Cardiac muscle cell (in vitro differentiated cells and primary cell): ENCODE measurements around the gene HOXB1. TPM values are rescaled to one million over a fixed set of nuclear protein-coding genes. Genes with fewer than 3 reads are reported as not detected.
A peak's percentile ranks its signal among the peaks of the same experiment; 100 is the strongest.
"Not testable (repeated sequence)": the region's sequence is repeated elsewhere in the genome, so short reads cannot be mapped to it uniquely, and the experiment has no call there.

Experiments
- DNase-seq, 2 donors: peaks; one replicate each; pipeline versions ENCODE4 v3.0.0 to v3.0.0-alpha.2; 2010 to 2017; ENCODE audit warnings: low read depth in 1 of 2, low spot score in 1 of 2
- H3K27ac ChIP-seq: fragments of 200-600 bp; sonication (generic); 2 replicates; pipeline ENCODE4 v1.5.1; 2016
- H3K27me3 ChIP-seq: fragments of 200-600 bp; sonication (generic); 2 replicates; pipeline ENCODE4 v1.6.0; 2016; ENCODE audit warnings: control low read depth
- H3K36me3 ChIP-seq: fragments of 200-600 bp; sonication (generic); 2 replicates; pipeline ENCODE4 v1.5.1; 2016; ENCODE audit warnings: control low read depth
- H3K4me1 ChIP-seq: fragments of 200-600 bp; sonication (generic); 2 replicates; pipeline ENCODE4 v1.8.1; 2017; ENCODE audit warnings: low read depth, mild to moderate bottlenecking, mixed run types
- H3K4me3 ChIP-seq: fragments of 200-600 bp; sonication (generic); 2 replicates; pipeline ENCODE4 v1.5.1; 2016; ENCODE audit warnings: mild to moderate bottlenecking
- H3K9me3 ChIP-seq: fragments of 200-600 bp; sonication (generic); 2 replicates; pipeline ENCODE4 v1.5.1; 2017; ENCODE audit warnings: low read depth, mild to moderate bottlenecking, control low read depth
- CTCF ChIP-seq: IDR thresholded peaks from 2 replicates; pipeline ENCODE4 v1.5.1; 2012; ENCODE audit warnings: low read depth, mild to moderate bottlenecking, low read length
- polyA plus RNA-seq: library from polyadenylated mRNA; unstranded; fragments of >200 nt; fragmentation: Nextera tagmentation; extraction: Ambion mirVana; gene quantifications from 2 replicates; pipeline ENCODE4 v1.2.1, GENCODE V29; 2016
- total RNA-seq: library from RNA; depleted of rRNA; stranded (reverse); fragments of >200 nt; gene quantifications from 2 replicates; pipeline ENCODE4 v1.2.3, GENCODE V29; 2016

HOXB1 gene
- total and polyA plus RNA-seq, 2 experiments from 2014 or later = 6.6 to 9.1 TPM

GRCh38 chr17:48513097-48513496 is 17.7 kb downstream of the HOXB1 start:
- no peak for TF ChIP-seq CTCF
- Histone ChIP-seq H3K27ac (peak overlapping the region; percentile 90), H3K4me3 (no peak overlapping the region), H3K36me3 (no peaks in the 10 kb centered on the region), H3K4me1 (peaks cover 21% of the 10 kb centered on the region), H3K9me3 (no peaks in the 10 kb centered on the region), H3K27me3 (no peaks in the 10 kb centered on the region)
- peak; percentile 36 to 37 for DNase-seq

- H3K9me3 ChIP-seq = no peaks in the 10 kb centered on the region
- H3K36me3 ChIP-seq = no peaks in the 10 kb centered on the region
- H3K27ac ChIP-seq = no peak overlapping the region
- H3K4me1 ChIP-seq = peaks cover 33% of the 10 kb centered on the region
- no peaks in the 10 kb centered on the region for H3K27me3 ChIP-seq
- TF ChIP-seq CTCF = no peak
- peak in 1 of 2 donors; percentile 76 for DNase-seq
- no peak overlapping the region for H3K4me3 ChIP-seq
Measured at GRCh38 chr17:48510761-48511604, 19.8 kb downstream of the HOXB1 start.

- Histone ChIP-seq H3K9me3 (no peaks in the 10 kb centered on the region), H3K4me3 (no peak overlapping the region), H3K4me1 (peaks cover 39% of the 10 kb centered on the region), H3K27me3 (no peaks in the 10 kb centered on the region), H3K36me3 (no peaks in the 10 kb centered on the region), H3K27ac (no peak overlapping the region)
- no peak for TF ChIP-seq CTCF
- no peak for DNase-seq
Measured at GRCh38 chr17:48510381-48510760, 20.4 kb downstream of the HOXB1 start.

GRCh38 chr17:48509708-48510107 is 21.1 kb downstream of the HOXB1 start:
- not testable (repeated sequence) for H3K27me3 ChIP-seq, DNase-seq, H3K9me3 ChIP-seq, H3K36me3 ChIP-seq, H3K27ac ChIP-seq, H3K4me3 ChIP-seq
- peaks cover 44% of the 10 kb centered on the region for H3K4me1 ChIP-seq

GRCh38 chr17:48506246-48506645 is 24.6 kb downstream of the HOXB1 start:
- Histone ChIP-seq H3K4me1 (peaks cover 51% of the 10 kb centered on the region), H3K27me3 (no peaks in the 10 kb centered on the region), H3K4me3 (no peak overlapping the region), H3K27ac (peak overlapping the region; percentile 87), H3K9me3 (no peaks in the 10 kb centered on the region), H3K36me3 (no peaks in the 10 kb centered on the region)
- no peak for DNase-seq
- no peak for TF ChIP-seq CTCF

GRCh38 chr17:48505788-48506187 is 25.0 kb downstream of the HOXB1 start:
- TF ChIP-seq CTCF = no peak
- peak; percentile 64 to 80 for DNase-seq

More at GRCh38 chr17:48505788-48506187, 25.0 kb downstream of the HOXB1 start:
- peak overlapping the region; percentile 87 for H3K27ac ChIP-seq
- no peaks in the 10 kb centered on the region for H3K9me3 ChIP-seq
- peaks cover 52% of the 10 kb centered on the region for H3K4me1 ChIP-seq
- H3K36me3 ChIP-seq = no peaks in the 10 kb centered on the region
- H3K27me3 ChIP-seq = no peaks in the 10 kb centered on the region
- no peak overlapping the region for H3K4me3 ChIP-seq
